GM18867 (cell line): ENCODE results near the gene ITIH4.

Experiments
- ATAC-seq: cut with Tn5 transposase; IDR thresholded peaks from one replicate; pipeline ENCODE4 v1.9.1; 2021; ENCODE audit warnings: mild to moderate bottlenecking, moderate library complexity; ENCODE audit not compliant: unreplicated experiment

The ITIH4 gene

GRCh38 chr3:52805270-52806039 lies 25.0 kb downstream of the ITIH4 start:
- no peak for ATAC-seq

- ATAC-seq: no peak
These were observed 28.6 kb downstream of the ITIH4 start for GRCh38 chr3:52801839-52802238.

DNA sequence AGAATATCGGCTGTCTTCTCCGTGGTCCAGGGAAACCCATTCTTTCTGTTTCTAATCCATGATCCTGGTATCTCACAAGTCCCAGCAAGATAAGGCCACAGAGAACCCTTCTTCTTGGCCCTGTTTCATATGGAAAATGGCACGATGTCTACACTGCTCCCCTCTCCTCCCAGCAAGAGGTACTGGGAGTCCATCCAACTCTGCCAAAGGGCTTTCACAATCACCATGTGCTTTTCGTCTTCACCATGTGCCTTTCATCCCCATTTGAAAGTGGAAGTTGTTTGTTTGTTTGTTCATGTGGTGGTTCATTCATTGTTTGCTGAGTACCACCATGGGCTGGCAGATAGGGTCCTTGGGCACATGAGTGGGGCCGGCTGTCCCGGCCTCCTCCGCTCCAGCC lies 30.4 kb downstream of the ITIH4 start:
- ATAC-seq: no peak

DNA sequence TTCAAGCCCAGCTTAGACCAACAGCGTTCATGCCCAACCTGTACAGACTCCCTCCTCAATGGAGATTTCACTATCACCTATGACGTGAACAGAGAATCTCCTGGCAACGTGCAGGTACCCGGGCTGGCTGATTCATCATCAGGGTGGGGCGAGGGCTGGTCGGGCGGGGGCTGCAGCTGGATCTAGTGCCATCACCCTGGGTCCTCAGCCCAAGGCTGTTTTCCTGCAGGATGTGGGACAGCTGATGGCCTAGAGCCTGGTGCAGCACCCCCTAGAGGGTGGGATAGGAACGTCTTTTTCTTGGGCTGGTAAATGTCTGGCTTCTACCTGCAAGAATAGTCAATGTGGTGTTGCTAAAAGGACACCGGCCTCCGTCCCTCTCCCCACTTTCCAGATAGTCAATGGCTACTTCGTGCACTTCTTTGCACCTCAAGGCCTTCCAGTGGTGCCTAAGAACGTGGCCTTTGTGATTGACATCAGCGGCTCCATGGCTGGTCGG lies 31.4 kb downstream of the ITIH4 start:
- no peak for ATAC-seq

DNA sequence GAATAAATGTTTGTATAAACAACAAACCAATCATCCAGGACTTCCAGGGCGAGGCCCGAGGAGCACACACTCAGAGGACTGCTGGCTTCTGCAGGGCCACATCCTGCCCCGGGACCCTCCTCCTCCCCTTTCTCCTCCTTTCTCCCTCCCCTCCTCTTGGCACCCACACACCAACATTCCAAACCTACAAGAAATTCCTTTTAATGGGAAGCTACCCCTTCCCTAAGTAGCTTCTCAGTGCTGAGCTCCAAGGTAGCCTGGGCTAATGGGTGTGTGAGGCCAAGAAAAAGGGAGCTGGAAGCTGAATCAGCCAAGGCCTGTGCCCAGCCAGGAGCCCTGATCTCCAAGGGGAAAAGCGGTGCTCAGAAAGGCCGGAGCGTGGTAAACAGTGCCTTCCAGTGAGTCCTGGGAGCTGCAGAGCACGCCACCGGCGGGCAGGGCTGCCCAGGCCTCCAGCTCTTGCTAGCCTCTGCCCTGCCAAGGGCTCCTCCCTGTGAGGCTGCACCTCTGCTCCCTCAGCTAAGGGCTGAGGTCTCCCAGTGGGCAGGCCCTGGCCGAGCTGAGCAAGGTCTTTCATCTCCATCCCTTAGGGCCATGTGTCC lies 32.0 kb downstream of the ITIH4 start:
- no peak for ATAC-seq

DNA sequence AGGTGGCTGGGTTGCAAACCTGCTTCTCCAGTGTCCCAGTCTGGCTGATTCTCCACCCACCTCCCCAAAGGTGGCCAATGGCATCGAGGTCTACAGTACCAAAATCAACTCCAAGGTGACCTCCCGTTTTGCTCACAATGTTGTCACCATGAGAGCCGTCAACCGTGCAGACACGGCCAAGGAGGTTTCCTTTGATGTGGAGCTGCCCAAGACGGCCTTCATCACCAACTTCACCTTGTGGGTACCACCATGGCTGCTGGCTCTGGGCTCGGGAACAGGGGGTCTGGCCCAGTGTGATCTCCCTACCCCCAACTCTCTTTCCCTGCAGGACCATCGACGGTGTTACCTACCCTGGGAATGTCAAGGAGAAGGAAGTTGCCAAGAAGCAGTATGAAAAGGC lies 34.1 kb downstream of the ITIH4 start:
- ATAC-seq: no peak

- ATAC-seq: no peak
These were observed 35.1 kb downstream of the ITIH4 start for GRCh38 chr3:52795298-52795900.

DNA sequence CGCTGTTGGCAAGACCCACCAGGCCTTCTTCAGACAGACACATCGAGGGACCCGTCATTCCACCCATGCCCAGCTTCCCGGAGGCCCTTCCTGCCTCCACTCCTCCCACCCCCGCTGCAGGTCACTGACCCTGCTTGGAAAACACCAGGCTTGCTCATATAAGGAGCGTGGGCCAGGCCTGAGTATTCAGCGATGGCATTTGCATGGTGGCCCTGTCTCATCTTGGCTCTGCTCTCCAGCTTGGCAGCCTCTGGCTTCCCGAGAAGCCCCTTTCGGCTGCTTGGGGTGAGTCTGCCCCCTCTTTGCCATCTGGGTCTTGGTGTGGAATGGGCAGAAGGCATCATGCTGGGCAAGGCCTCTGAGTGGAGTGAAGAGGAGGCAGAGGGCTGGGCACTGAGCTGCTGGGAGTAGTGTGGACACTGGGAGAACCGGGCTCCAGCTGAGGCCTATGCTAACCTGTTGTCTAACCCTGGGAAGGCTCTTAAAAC lies 35.8 kb downstream of the ITIH4 start, which contains the start of gene ITIH3:
Gene ITIH3, plus strand, starts transcription at position 185 of the 488 bp plus-strand sequence. Its CDS starts 8 bp downstream, at position 193.
- ATAC-seq: no peak

DNA sequence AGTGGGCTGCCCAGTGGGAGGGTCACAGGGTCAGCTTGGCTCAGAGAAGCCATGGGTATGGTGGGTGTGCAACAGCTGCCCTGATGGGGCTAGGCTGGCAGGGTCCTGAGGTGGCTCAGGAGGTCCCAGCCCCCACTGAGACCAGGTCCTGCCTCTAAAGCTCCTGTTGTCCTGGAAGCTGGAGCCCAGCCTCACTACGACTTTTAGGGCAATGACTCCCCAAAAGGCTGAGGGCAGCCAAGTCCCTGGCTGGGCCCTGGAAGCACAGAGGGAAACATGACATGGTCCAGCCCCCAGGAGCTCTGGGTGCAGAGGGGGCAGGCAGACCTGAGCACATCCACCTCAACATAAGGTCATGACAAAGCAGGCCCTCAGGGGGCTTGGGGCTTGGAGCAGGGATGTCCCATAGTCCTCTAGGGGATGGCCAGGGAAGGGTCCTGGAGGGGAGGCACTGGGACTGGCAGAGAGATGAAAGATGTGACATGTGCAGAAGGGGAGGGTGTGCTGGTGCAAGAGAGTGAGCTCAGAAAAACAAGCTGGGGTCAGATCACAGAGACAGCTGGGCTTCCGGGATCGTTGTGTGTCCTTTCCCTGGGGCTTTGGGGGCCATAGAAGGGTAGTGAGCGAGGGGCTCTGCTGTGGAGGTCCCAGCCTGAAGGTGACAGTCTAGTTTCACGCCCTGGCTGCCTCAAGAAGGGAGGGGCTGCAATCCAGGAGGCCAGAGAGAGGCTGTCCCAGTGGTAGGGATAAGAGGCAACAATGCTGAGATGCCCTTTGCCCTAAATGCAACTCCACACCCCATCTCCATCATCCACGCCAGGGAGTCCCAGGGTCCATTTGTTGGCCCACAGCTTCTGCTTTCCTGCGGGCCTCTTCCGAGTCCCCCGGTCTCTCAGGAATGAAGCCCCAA lies 36.5 kb downstream of the ITIH4 start:
- ATAC-seq: no peak

- no peak for ATAC-seq
These were observed 37.3 kb downstream of the ITIH4 start for GRCh38 chr3:52792961-52793695.

GRCh38 chr3:52792413-52792812 lies 38.1 kb downstream of the ITIH4 start:
- ATAC-seq: no peak

DNA sequence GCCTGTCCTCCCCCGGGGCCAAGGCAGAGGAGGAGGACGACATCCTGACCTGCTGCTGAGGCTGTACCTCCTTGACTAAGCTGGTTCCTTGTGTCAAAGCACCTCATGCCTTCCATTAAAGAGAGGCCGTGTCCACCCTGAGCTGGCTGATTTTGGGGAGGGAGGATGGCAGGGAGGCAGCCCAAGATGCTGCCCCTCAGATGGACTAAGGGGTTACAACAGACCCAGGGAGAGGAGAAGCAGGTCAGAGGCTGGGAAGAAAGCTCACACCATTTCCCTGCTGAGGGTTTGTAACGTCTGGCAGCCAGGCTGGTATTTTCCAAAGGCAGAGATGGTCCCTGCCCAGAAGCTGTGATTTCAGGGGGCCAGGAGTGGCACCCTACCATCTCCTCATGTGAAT lies 38.5 kb downstream of the ITIH4 start:
- ATAC-seq: no peak

DNA sequence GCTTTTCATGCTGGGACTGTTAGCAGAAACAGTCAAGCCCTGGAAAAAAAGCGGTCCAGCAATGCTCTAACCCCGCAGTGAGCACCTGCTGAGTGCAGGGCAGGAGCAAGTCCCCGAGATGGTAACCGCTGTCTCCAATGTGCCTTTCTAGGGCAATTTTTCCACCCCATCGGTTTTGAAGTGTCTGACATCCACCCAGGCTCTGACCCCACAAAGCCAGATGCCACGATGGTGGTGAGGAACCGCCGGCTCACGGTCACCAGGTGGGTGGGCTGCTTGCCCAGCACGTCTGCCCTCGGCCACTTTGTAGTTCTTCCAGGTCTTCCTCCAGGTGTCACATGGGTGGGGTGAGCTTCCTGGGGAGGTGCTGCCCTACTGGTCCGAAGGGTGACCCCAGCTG lies 39.1 kb downstream of the ITIH4 start:
- no peak for ATAC-seq

DNA sequence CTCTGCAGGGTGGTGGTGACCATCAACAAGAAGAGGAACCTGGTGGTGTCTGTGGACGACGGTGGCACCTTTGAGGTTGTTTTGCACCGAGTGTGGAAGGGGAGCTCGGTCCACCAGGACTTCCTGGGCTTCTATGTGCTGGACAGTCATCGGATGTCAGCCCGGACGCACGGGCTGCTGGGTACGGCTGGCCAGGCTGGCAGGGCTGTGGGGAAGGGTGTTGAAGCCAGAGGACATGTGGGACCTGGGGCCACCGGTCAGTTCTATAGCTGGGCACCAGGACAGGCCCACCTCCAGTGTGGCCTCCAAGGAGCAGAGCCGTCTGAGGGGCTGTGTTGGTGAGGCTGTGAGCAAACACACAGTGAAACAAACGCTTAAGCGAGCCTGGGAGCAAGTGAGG lies 39.7 kb downstream of the ITIH4 start:
- ATAC-seq: no peak

DNA sequence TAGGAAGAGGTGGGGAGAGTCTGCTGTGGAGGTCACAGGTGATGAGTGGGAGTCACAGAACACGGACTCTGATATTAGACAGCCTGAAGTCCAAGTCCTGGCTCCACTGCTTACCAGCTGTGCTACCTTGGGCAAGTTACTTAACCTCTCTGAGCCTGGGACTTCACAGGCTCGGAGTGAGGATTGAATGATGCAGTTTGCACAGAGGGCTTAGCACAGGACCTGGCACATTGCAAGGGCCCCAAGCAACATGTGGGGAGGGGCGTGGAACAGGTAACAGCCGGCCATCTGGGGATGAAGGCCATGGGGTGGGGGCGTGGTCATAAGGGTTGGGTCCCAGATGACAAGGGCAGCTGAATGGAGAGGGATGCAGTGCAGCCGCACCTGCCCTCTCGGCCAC lies 40.1 kb downstream of the ITIH4 start:
- no peak for ATAC-seq

GRCh38 chr3:52789746-52790040 lies 40.8 kb downstream of the ITIH4 start:
- ATAC-seq: no peak

- no peak for ATAC-seq
These were observed 41.4 kb downstream of the ITIH4 start for GRCh38 chr3:52788890-52789745.

DNA sequence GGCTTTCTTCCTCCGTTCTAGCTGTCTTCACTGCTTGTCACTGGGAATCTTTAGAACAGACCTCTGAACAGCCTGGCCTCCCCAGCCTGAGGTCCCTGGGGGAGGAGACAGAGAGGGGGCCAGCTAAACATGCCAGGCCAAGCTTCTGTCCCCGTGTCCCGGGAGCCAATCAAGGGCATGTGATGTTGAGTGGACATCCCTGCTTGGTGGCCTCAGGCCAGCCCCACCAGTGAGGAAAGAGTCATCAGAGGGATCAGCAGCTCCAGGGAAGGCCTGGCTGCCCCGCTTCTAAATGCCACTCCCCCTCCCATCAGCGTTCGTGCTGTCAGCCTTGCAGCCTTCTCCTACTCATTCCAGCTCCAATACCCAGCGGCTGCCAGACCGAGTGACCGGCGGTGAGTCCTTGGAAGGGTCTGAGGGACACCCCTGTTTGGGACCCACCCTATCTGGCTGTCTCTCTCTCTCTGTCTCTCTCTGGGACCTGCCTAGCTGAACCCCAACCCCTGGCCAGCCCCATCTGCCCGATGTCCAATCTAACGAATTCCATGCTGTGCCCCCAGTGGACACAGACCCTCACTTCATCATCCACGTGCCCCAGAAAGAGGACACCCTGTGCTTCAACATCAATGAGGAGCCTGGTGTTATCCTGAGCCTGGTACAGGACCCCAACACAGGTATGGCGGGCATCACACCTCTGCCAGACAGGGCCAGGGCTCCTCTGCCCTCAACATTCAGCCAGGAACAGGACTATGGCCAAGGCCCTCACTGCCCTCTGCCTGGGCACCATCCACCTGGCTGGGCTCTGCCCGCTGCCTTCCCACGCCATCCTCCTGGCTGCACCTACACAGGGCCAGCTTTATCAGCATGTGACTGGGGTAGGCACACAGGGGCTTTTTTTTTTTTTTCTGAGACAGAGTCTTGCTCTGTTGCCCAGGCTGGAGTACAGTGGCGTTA lies 42.5 kb downstream of the ITIH4 start:
- no peak for ATAC-seq
